ENCODE results near the gene LANCL2.
A peak's percentile ranks its signal among the peaks of the same experiment; 100 is the strongest.

LANCL2 gene

DNA sequence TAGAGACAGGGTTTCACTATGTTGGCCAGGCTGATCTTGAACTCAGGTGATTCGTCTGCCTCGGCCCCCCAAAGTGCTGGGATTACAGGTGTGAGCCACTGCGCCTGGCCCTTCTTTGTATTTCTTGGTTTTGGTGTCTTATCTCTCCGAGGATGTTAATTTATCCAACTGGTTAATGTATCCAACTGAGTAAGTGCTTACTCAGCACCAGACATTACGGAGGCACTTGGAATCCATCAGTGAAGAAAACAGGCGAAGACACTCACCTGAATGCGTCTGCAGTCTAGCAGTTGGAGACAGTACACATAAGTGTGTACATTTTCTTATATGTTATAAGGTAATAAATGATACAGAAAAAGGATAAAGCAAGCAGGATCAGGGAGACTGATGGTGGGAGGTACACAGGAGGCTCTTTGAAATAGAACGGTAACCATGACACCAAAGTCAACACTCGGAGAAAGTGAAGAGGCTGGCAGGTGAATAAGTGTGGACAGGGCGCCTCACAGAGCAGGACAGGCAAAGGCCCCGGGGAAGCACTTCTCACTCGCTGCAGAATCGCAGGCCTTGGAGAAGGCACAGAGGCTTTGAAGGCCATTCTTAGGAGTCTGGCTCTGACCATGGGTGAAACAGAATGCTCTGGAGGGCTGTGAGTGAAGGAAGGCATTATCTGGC, 73.1 kb downstream of the LANCL2 start:
- H3K79me2 ChIP-seq (ENCODE audit: control insufficient read depth, insufficient read depth, low read length): no peaks in the 10 kb centered on the region
- H2BK120ac ChIP-seq (ENCODE audit: low read depth, low read length): no peak overlapping the region
- H3K27me3 ChIP-seq (ENCODE audit: insufficient read depth, low read length, poor library complexity): no peaks in the 10 kb centered on the region
- no peak overlapping the region for H2AK5ac ChIP-seq (ENCODE audit: low read length)
- H2BK5ac ChIP-seq (ENCODE audit: low read length): no peak overlapping the region
- H3K4me1 ChIP-seq (ENCODE audit: control insufficient read depth, low read depth, low read length): no peaks in the 10 kb centered on the region
- no peak overlapping the region for H3K27ac ChIP-seq (ENCODE audit: low read depth, low read length)
- H3K4me2 ChIP-seq (ENCODE audit: low read length): no peak overlapping the region
- peak; percentile 26 for DNase-seq
- no peak overlapping the region for H3K4ac ChIP-seq (ENCODE audit: low read depth, low read length)
- H3K56ac ChIP-seq (ENCODE audit: low read length): no peak overlapping the region
- no peak overlapping the region for H2BK15ac ChIP-seq (replicated peaks; ENCODE audit: low read depth)
- no peak overlapping the region for H3K4me3 ChIP-seq (ENCODE audit: low read length)
- WGBS (ENCODE audit: extremely low coverage, insufficient coverage, low lambda C conversion rate): no CpG with 5 or more reads among the region's 13 CpGs
- H3K36me3 ChIP-seq (ENCODE audit: control insufficient read depth, insufficient read depth, low read length): no peaks in the 10 kb centered on the region
- no peak overlapping the region for H4K5ac ChIP-seq (ENCODE audit: low read length)
- no peak overlapping the region for H3K9ac ChIP-seq (ENCODE audit: low read length)
- no peak overlapping the region for H3K23ac ChIP-seq (ENCODE audit: low read length)
- no peak overlapping the region for H3K18ac ChIP-seq (ENCODE audit: low read length)
- H4K8ac ChIP-seq (ENCODE audit: low read depth, low read length): no peak overlapping the region
- H3K79me1 ChIP-seq (ENCODE audit: low read length): no peaks in the 10 kb centered on the region

DNA sequence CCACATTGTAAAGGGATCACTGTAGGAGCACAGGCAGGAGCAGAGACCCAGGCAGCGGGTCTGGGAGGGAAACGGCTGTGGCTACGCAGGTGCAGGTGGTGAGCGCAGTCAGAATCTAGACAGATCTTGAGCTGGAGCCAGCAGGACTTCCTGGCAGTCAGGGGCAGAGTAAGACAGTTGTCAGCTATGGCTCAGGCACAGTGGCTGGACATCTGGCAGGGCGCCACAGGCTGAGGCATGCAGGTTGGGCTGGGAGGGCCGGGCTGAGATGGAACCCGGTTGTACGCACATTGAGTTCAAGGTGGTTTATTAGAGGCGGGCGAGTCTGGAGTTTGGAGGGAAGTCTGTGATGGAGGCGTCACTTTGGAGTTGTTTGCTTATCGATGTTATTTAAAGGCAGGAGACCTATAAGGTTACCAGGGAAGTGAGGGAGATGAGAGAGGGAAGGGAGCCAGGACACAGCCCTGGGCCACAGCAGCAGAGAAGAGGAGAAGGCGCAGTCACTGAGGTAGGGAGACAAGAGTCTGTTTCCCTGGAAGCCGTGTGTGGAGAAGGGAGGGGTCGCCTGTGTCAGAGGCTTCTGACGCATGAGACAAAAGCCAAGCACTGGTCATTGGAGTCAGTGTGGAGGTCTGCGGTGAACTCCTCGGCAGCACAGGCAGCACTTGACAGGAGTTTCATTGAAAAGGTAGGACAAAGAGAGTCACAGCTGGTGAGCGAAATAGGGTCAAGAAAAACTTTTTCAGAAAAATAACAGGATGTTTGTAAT, 73.8 kb downstream of the LANCL2 start:
- Histone ChIP-seq H3K4me3 (ENCODE audit: low read length) (no peak overlapping the region), H4K5ac (ENCODE audit: low read length) (no peak overlapping the region), H3K56ac (ENCODE audit: low read length) (no peak overlapping the region), H4K8ac (ENCODE audit: low read depth, low read length) (no peak overlapping the region), H3K27me3 (ENCODE audit: insufficient read depth, low read length, poor library complexity) (no peaks in the 10 kb centered on the region), H3K4ac (ENCODE audit: low read depth, low read length) (no peak overlapping the region), H2BK5ac (ENCODE audit: low read length) (no peak overlapping the region), H3K27ac (ENCODE audit: low read depth, low read length) (no peak overlapping the region), H3K23ac (ENCODE audit: low read length) (no peak overlapping the region), H2BK120ac (ENCODE audit: low read depth, low read length) (no peak overlapping the region), H3K4me1 (ENCODE audit: control insufficient read depth, low read depth, low read length) (no peaks in the 10 kb centered on the region), H3K9ac (ENCODE audit: low read length) (no peak overlapping the region), H3K79me2 (ENCODE audit: control insufficient read depth, insufficient read depth, low read length) (no peaks in the 10 kb centered on the region), H3K4me2 (ENCODE audit: low read length) (no peak overlapping the region), H2BK15ac (replicated peaks; ENCODE audit: low read depth) (no peak overlapping the region), H3K18ac (ENCODE audit: low read length) (no peak overlapping the region), H3K36me3 (ENCODE audit: control insufficient read depth, insufficient read depth, low read length) (no peaks in the 10 kb centered on the region), H2AK5ac (ENCODE audit: low read length) (no peak overlapping the region), H3K79me1 (ENCODE audit: low read length) (no peaks in the 10 kb centered on the region)
- WGBS (ENCODE audit: extremely low coverage, insufficient coverage, low lambda C conversion rate): no CpG with 5 or more reads among the region's 19 CpGs
- DNase-seq: no peak

DNA sequence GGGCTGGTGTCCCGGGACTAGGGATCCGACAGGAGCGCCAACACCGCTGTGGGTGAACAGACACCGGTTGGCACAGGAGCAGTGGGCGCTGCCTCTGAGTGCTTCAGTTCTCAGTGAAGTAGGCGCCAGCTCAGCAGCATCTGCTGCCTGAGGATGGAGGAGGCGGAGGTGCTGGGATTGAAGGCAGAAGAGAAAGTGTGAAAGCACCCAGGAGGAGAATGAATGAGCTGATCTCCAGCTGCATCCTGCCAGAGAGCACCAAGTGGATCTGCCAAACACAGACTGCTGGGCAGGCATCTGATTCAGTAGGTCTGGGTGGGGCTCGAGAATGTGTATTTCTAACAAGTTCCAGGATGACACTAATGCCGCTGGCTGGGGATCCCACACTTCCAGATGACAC, 74.5 kb downstream of the LANCL2 start:
- Histone ChIP-seq H2AK5ac (ENCODE audit: low read length) (no peak overlapping the region), H3K56ac (ENCODE audit: low read length) (no peak overlapping the region), H2BK5ac (ENCODE audit: low read length) (no peak overlapping the region), H3K4ac (ENCODE audit: low read depth, low read length) (no peak overlapping the region), H3K79me2 (ENCODE audit: control insufficient read depth, insufficient read depth, low read length) (no peaks in the 10 kb centered on the region), H3K9ac (ENCODE audit: low read length) (no peak overlapping the region), H3K27ac (ENCODE audit: low read depth, low read length) (no peak overlapping the region), H4K8ac (ENCODE audit: low read depth, low read length) (no peak overlapping the region), H2BK120ac (ENCODE audit: low read depth, low read length) (no peak overlapping the region), H3K23ac (ENCODE audit: low read length) (no peak overlapping the region), H3K4me3 (ENCODE audit: low read length) (no peak overlapping the region), H3K4me1 (ENCODE audit: control insufficient read depth, low read depth, low read length) (no peaks in the 10 kb centered on the region), H3K79me1 (ENCODE audit: low read length) (no peaks in the 10 kb centered on the region), H3K27me3 (ENCODE audit: insufficient read depth, low read length, poor library complexity) (no peaks in the 10 kb centered on the region), H3K18ac (ENCODE audit: low read length) (no peak overlapping the region), H4K5ac (ENCODE audit: low read length) (no peak overlapping the region), H3K4me2 (ENCODE audit: low read length) (no peak overlapping the region), H2BK15ac (replicated peaks; ENCODE audit: low read depth) (no peak overlapping the region), H3K36me3 (ENCODE audit: control insufficient read depth, insufficient read depth, low read length) (no peaks in the 10 kb centered on the region)
- DNase-seq: peak; percentile 49
- WGBS (ENCODE audit: extremely low coverage, insufficient coverage, low lambda C conversion rate): no CpG with 5 or more reads among the region's 10 CpGs

DNA sequence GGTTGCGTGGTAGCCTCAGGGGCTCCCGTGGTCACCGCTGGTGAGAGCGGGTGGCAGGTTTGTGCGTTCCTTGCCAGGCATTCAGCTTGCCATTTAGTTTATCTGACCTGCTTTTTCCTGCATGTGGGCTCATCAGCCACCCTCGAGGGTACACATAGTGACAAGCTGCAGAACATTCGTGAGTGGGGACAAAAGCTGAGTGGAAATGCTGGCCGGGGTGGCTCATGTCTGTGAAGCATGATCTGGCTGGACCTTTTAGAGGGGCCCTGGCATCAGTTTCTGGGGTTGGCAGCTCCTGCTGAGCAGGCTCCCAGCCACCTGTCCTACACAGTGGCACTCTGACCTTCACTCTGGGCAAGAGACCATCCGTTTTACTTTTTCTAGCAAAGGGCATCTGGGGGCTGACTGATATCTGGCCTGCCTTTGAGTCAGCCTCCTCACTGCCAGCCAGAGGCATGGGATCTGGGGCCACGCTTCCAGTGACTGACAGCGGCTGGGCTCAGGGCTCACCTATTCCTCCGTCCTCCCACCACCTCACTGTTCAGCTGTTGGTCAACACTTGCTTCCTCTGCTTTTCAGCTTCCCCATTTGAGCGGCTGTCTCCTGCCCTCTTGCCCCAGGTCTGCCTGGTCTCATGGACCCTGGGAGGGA, 75.0 kb downstream of the LANCL2 start:
- Histone ChIP-seq H4K8ac (ENCODE audit: low read depth, low read length) (no peak overlapping the region), H3K79me1 (ENCODE audit: low read length) (no peaks in the 10 kb centered on the region), H3K36me3 (ENCODE audit: control insufficient read depth, insufficient read depth, low read length) (no peaks in the 10 kb centered on the region), H3K4me3 (ENCODE audit: low read length) (no peak overlapping the region), H3K18ac (ENCODE audit: low read length) (no peak overlapping the region), H3K23ac (ENCODE audit: low read length) (no peak overlapping the region), H3K4ac (ENCODE audit: low read depth, low read length) (no peak overlapping the region), H2AK5ac (ENCODE audit: low read length) (no peak overlapping the region), H3K4me2 (ENCODE audit: low read length) (no peak overlapping the region), H2BK120ac (ENCODE audit: low read depth, low read length) (no peak overlapping the region), H2BK5ac (ENCODE audit: low read length) (no peak overlapping the region), H4K5ac (ENCODE audit: low read length) (no peak overlapping the region), H3K79me2 (ENCODE audit: control insufficient read depth, insufficient read depth, low read length) (no peaks in the 10 kb centered on the region), H3K27me3 (ENCODE audit: insufficient read depth, low read length, poor library complexity) (no peaks in the 10 kb centered on the region), H3K56ac (ENCODE audit: low read length) (no peak overlapping the region), H2BK15ac (replicated peaks; ENCODE audit: low read depth) (no peak overlapping the region), H3K27ac (ENCODE audit: low read depth, low read length) (no peak overlapping the region), H3K4me1 (ENCODE audit: control insufficient read depth, low read depth, low read length) (no peaks in the 10 kb centered on the region), H3K9ac (ENCODE audit: low read length) (no peak overlapping the region)
- no CpG with 5 or more reads among the region's 13 CpGs for WGBS (ENCODE audit: extremely low coverage, insufficient coverage, low lambda C conversion rate)
- no peak for DNase-seq

DNA sequence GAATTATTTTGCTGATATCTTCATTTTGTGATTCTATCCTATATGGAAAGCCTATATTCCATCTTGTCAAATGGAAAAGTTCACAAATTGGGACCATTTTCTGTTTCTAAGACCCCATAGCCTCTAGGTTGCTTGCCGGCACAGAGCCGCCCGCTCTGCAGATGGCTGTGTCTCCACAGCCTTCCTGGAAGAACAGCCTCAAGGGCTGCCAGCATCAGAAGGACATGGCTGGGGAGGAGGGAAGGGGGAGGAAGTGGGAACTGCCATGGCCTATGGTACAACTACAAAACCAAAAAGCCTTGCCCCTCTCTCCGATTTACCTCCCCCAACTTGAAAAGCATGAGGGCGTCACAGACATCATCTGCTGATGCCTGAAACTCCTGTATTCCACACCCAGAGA, 75.9 kb downstream of the LANCL2 start:
- no peak overlapping the region for H2AK5ac ChIP-seq (ENCODE audit: low read length)
- no CpG with 5 or more reads among the region's 5 CpGs for WGBS (ENCODE audit: extremely low coverage, insufficient coverage, low lambda C conversion rate)
- no peaks in the 10 kb centered on the region for H3K4me1 ChIP-seq (ENCODE audit: control insufficient read depth, low read depth, low read length)

More for the DNA sequence above, 75.9 kb downstream of the LANCL2 start:
- Histone ChIP-seq H3K79me2 (ENCODE audit: control insufficient read depth, insufficient read depth, low read length) (no peaks in the 10 kb centered on the region), H3K9ac (ENCODE audit: low read length) (no peak overlapping the region), H4K8ac (ENCODE audit: low read depth, low read length) (no peak overlapping the region), H3K23ac (ENCODE audit: low read length) (no peak overlapping the region), H3K4ac (ENCODE audit: low read depth, low read length) (no peak overlapping the region), H3K4me2 (ENCODE audit: low read length) (no peak overlapping the region), H2BK120ac (ENCODE audit: low read depth, low read length) (no peak overlapping the region), H3K4me3 (ENCODE audit: low read length) (no peak overlapping the region), H3K27ac (ENCODE audit: low read depth, low read length) (no peak overlapping the region), H2BK5ac (ENCODE audit: low read length) (no peak overlapping the region), H3K56ac (ENCODE audit: low read length) (no peak overlapping the region), H3K36me3 (ENCODE audit: control insufficient read depth, insufficient read depth, low read length) (no peaks in the 10 kb centered on the region), H3K79me1 (ENCODE audit: low read length) (no peaks in the 10 kb centered on the region), H2BK15ac (replicated peaks; ENCODE audit: low read depth) (no peak overlapping the region), H3K18ac (ENCODE audit: low read length) (no peak overlapping the region), H3K27me3 (ENCODE audit: insufficient read depth, low read length, poor library complexity) (no peaks in the 10 kb centered on the region), H4K5ac (ENCODE audit: low read length) (no peak overlapping the region)
- DNase-seq: no peak
